Measurements from ENCODE around the gene SCEL. TPM values are rescaled to one million over a fixed set of nuclear protein-coding genes. Genes with fewer than 3 reads are reported as not detected.

SCEL gene
- total RNA-seq, 2 experiments from 2014 or later = not detected

DNA sequence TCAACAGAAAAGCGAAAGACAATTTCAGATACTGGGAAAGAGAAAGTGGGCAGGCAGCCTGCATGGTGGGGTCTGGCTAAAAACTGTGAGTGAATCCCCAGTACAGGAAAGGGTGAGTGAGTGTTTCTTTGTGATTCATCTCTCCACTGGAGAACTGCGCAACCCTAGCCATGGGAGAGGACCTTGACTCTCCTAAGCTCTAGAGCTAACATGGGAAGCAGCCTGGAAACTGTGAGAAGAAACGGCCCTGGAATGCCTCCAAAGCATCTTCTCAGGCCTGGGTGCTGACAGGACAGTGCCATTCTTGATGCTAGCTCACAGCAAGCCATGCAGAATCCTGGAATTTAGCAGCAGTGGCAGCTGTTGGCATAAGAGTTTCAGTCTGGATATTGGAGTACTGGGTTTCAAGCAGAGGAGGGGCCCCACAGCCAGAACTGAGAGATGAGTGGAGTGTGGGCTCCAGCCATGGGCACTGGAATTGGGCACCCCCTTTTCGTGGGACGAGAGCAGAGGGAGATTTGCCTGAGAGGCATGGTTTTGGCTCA, 143.3 kb downstream of the SCEL start:
- H3K4me3 ChIP-seq (ENCODE audit: low read depth, low read length, poor library complexity, severe bottlenecking) = no peak overlapping the region
- no peak for DNase-seq (ENCODE audit: low spot score)
- no peaks in the 10 kb centered on the region; the same call in 1 of the 2 replicates for H3K9me2 ChIP-seq (ENCODE audit: insufficient read depth, low read length)
- no peak overlapping the region for H3K27ac ChIP-seq (ENCODE audit: low read depth, low read length, poor library complexity, severe bottlenecking)
- no peaks in the 10 kb centered on the region for H3K9me3 ChIP-seq (ENCODE audit: low read length)
- no peak overlapping the region for H2AFZ ChIP-seq (ENCODE audit: low read length)
- no peaks in the 10 kb centered on the region for H4K20me1 ChIP-seq (ENCODE audit: insufficient read depth, low read length)
- ChIA-PET POLR2A (no interaction called here), CTCF (ENCODE audit: unreplicated experiment) (no interaction called here)
- BruUV-seq (replicated peaks) = no TSS peak
- no peaks in the 10 kb centered on the region for H3K4me1 ChIP-seq (ENCODE audit: insufficient read depth, low read length, poor library complexity, severe bottlenecking)
- no peak overlapping the region for H3K4me2 ChIP-seq (ENCODE audit: low read length)
- intact Hi-C loops (cut with micrococcal nuclease; ENCODE audit: unreplicated experiment) = no loop called here
- no peaks in the 10 kb centered on the region for H3K36me3 ChIP-seq (ENCODE audit: insufficient read depth, low read length)
- TF ChIP-seq, protein P1, sequence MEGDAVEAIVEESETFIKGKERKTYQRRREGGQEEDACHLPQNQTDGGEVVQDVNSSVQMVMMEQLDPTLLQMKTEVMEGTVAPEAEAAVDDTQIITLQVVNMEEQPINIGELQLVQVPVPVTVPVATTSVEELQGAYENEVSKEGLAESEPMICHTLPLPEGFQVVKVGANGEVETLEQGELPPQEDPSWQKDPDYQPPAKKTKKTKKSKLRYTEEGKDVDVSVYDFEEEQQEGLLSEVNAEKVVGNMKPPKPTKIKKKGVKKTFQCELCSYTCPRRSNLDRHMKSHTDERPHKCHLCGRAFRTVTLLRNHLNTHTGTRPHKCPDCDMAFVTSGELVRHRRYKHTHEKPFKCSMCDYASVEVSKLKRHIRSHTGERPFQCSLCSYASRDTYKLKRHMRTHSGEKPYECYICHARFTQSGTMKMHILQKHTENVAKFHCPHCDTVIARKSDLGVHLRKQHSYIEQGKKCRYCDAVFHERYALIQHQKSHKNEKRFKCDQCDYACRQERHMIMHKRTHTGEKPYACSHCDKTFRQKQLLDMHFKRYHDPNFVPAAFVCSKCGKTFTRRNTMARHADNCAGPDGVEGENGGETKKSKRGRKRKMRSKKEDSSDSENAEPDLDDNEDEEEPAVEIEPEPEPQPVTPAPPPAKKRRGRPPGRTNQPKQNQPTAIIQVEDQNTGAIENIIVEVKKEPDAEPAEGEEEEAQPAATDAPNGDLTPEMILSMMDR (conservative IDR thresholded peaks at IDR 0.05; ENCODE audit: low read length) = no peak
- no peak for TF ChIP-seq EZH2phosphoT487 (IDR thresholded peaks at IDR 0.05; ENCODE audit: borderline replicate concordance, low read depth, low read length)
- H3K79me2 ChIP-seq (ENCODE audit: insufficient read depth, low read depth, low read length) = no peaks in the 10 kb centered on the region

- Histone ChIP-seq H3K4me1 (ENCODE audit: insufficient read depth, low read length, poor library complexity, severe bottlenecking) (no peaks in the 10 kb centered on the region), H3K4me3 (ENCODE audit: low read depth, low read length, poor library complexity, severe bottlenecking) (no peak overlapping the region), H3K9me2 (ENCODE audit: insufficient read depth, low read length) (no peaks in the 10 kb centered on the region), H3K27ac (ENCODE audit: low read depth, low read length, poor library complexity, severe bottlenecking) (no peak overlapping the region), H3K36me3 (ENCODE audit: insufficient read depth, low read length) (no peaks in the 10 kb centered on the region), H3K9me3 (ENCODE audit: low read length) (peaks cover 6% of the 10 kb centered on the region), H2AFZ (ENCODE audit: low read length) (no peak overlapping the region), H3K4me2 (ENCODE audit: low read length) (no peak overlapping the region), H4K20me1 (ENCODE audit: insufficient read depth, low read length) (no peaks in the 10 kb centered on the region), H3K79me2 (ENCODE audit: insufficient read depth, low read depth, low read length) (no peaks in the 10 kb centered on the region)
- intact Hi-C loops (cut with micrococcal nuclease; ENCODE audit: unreplicated experiment) = no loop called here
- POLR2A ChIA-PET = no interaction called here
- no TSS peak for BruUV-seq (replicated peaks)
- CTCF ChIA-PET (ENCODE audit: unreplicated experiment) = no interaction called here
- no peak for TF ChIP-seq EZH2phosphoT487 (IDR thresholded peaks at IDR 0.05; ENCODE audit: borderline replicate concordance, low read depth, low read length)
- TF ChIP-seq, protein P1 (conservative IDR thresholded peaks at IDR 0.05; ENCODE audit: low read length) = no peak
- no peak for DNase-seq (ENCODE audit: low spot score)
Measured at GRCh38 chr13:77687799-77688198, 152.3 kb downstream of the SCEL start.

- H3K9me2 ChIP-seq (ENCODE audit: insufficient read depth, low read length) = no peaks in the 10 kb centered on the region
- no peak for TF ChIP-seq EZH2phosphoT487 (IDR thresholded peaks at IDR 0.05; ENCODE audit: borderline replicate concordance, low read depth, low read length)
- TF ChIP-seq, protein P1 (conservative IDR thresholded peaks at IDR 0.05; ENCODE audit: low read length) = no peak
- no peak overlapping the region for H3K27ac ChIP-seq (ENCODE audit: low read depth, low read length, poor library complexity, severe bottlenecking)
- H3K4me1 ChIP-seq (ENCODE audit: insufficient read depth, low read length, poor library complexity, severe bottlenecking) = peaks cover 12% of the 10 kb centered on the region
- no peak overlapping the region for H2AFZ ChIP-seq (ENCODE audit: low read length)
- ChIA-PET POLR2A (interaction anchor here (1.0 kb wide), 1 partner anchor 12 kb away, joined by 4 read pairs; no protein-coding TSS in a partner anchor), CTCF (ENCODE audit: unreplicated experiment) (no interaction called here)
- no peak overlapping the region for H3K4me3 ChIP-seq (ENCODE audit: low read depth, low read length, poor library complexity, severe bottlenecking)
- H3K4me2 ChIP-seq (ENCODE audit: low read length) = no peak overlapping the region
- no peak for DNase-seq (ENCODE audit: low spot score)
- BruUV-seq (replicated peaks) = no TSS peak
- peaks cover 5% of the 10 kb centered on the region for H3K9me3 ChIP-seq (ENCODE audit: low read length)
- no peaks in the 10 kb centered on the region for H3K36me3 ChIP-seq (ENCODE audit: insufficient read depth, low read length)
- no peaks in the 10 kb centered on the region for H4K20me1 ChIP-seq (ENCODE audit: insufficient read depth, low read length)
- intact Hi-C loops (cut with micrococcal nuclease; ENCODE audit: unreplicated experiment) = no loop called here
- H3K79me2 ChIP-seq (ENCODE audit: insufficient read depth, low read depth, low read length) = no peaks in the 10 kb centered on the region
Measured at GRCh38 chr13:77691871-77692270, 156.4 kb downstream of the SCEL start.
